HG02759 (cell line): ENCODE data around the gene BOD1L1.

Source experiments
- ATAC-seq: cut with Tn5 transposase; IDR thresholded peaks from one replicate; pipeline ENCODE4 v1.9.1; 2021; ENCODE audit warnings: mild to moderate bottlenecking, moderate library complexity; ENCODE audit not compliant: unreplicated experiment

Gene BOD1L1

DNA sequence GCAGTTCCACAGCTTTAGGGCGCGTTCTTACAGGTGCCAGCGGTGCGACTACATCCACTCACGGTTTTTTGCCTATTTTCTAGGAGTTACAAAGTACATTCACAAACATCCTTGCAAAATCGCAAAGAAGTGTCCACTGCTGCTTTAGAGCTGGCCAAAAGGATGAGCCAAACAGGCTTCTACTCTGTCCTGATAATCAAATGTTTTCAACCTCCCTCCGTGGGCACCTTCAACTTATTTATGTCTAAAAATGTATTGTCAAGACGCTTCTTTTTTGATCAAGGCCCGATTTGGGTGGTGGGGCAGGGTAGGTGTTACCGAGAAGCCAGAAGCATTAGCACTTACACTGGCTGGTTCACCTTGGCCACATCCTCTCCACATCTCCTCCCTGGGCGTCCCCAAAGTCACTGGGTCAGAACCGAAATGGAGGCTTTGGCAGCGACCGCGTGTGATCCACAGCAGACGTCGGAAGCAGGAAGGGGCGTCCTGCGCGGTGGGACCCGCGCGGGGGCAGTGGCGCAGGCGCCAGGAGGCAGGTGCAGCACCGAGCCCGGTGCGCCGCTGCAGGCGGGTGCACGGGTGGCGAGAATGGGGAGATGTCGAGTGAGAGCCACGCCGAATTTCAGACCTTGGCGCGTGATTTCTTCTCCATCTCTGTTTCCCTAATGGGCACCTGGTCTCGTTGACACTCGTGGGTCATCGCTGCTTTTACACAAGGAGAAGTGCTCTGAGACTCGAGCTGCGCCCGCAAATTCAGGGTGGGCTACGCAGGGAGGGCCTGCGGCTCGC lies 100.1 kb downstream of the BOD1L1 start:
- ATAC-seq, result peak; percentile 24

DNA sequence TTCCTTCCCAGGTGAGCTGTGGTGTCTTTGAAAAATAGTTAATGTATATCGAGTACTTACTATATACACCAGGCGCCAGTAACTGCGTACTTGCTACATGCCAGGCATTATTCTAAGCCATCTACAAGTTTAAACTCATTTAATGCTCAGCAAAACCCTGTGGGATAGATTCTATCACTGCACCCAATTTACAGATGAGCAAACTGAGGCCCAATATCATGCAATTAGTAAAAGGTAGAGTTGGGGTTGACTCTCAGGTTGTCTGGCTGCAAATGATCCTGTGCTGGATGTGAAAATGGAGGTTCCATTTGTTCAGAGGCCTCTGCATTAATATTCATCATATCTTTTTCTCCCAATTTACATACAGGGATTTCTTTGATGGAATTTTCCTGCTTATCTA lies 100.9 kb downstream of the BOD1L1 start:
- no peak for ATAC-seq

DNA sequence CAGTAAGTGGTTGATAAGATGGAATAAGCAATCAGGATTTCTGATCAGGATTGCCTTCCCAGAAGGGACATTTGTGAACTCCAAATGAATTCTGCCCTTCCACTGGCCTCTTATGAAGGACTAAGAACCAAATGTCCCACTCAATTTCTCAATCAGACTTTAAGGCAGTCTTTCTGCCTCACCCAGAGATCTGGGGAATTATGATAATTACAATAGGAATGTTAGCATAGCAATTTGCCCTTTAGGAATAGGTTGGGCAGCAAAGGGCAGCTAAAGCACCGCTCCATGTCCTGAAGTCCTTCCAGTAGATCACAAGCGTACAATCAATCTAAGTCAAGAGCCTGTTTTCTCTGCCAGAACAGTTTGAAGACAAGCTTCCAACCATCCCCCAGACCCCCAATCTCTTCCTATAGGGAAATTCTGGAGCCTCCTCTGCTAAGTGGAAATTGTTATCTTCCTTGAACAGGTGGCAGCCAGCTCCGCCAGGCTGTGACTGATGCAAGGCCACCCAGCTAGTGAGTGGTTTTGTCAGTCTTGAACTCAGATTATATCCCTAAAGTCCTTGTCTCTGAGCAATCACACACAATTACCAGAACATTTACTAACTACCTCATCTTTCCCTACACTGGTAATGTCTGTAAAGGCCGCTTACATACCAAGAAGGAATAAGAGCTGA lies 101.8 kb downstream of the BOD1L1 start:
- ATAC-seq, result no peak

DNA sequence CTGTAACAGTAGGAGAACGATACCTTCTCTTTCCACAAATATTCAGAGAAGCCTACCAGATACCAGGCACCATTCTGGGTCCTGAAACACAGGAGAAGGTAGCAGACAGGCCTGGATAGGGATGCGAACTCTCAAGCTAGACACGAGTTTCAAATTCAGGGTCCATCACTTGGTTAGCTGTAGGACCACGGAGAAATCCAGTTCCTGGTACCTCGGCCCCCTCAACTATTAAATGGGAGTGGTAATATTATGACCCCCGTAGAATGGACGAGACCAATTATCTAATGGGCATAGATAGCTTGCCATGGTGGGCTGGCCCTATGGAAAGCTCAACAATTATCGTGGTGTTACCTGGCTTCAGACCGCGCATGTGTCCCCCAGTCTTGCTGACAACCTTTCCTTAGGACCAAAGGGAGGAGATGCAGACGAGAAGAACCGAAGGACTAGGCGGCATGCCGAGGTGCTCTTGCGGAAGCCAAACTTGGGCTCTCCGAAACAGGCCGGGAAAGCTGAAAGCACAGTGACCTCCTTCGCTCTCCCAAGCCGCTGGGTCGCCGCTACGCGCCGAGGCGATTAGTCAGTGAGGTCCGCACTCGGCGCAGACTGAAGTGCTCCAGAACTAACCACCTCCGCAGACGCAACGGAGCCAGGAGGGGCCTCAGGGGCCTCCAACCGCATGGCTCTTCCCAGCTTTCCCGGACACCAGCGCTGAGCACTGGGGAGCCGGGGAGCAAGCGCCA lies 102.9 kb downstream of the BOD1L1 start:
- ATAC-seq, result no peak

DNA sequence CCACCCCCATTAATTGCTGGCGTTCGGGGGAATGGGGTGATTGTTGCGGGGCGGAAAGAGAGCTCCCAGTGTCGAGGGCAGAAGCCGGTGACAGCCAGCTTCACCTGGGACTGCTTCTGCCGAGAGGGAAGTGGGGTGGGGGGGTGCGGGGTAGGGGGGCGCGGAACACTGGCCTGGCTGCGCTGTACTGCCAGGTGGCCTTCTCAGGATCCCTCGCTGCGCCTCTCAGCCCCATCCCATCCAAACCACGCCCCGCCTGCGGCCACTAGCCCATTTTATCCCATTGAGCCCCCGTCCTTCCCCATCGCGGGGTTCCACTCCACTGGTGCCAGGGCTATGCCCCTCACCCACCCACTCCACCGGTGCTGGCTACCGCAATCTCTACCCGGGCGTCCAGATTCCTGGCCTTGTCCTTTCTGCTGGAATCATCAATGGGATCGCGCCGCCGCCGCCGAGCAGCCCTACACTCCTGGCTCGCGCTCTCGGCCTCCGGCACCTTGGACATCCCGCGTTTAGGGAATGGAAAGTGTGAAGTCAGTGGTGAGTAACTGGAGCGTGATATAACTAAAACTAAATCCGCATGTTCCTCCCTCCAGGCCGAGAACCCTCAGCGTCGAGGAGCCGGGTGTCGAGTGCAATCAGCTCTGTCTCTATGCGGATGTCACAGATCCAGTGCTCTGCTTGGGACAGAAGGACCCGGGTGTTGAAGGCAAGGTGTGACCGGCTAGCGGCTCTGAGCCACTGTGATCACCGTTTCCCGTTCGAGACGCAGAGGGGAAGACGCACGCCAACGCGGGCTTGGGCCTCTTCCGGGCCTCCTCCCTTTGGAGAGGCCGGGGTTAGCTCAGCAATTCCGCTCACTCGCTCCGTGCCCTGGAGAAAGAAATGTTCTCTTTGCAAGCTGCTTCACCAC lies 103.7 kb downstream of the BOD1L1 start:
- ATAC-seq, result no peak

DNA sequence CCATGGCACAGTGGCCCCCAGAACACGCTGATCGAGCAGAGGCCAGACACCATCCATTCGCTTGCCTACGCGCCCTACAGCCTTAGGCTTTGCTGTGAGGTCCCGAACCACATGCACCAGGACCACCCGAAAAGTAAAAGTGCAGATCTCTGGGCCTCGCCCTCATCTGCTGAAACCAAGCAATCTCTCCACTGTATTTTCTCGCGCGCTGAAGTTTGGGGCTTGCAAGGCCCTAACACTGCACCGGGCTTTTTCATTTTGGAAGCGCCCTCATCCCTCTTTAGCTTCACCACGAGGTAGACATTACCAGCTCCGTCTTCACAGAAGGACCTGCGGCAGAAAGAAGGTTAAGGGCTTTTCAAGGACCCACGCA lies 104.4 kb downstream of the BOD1L1 start:
- no peak for ATAC-seq

DNA sequence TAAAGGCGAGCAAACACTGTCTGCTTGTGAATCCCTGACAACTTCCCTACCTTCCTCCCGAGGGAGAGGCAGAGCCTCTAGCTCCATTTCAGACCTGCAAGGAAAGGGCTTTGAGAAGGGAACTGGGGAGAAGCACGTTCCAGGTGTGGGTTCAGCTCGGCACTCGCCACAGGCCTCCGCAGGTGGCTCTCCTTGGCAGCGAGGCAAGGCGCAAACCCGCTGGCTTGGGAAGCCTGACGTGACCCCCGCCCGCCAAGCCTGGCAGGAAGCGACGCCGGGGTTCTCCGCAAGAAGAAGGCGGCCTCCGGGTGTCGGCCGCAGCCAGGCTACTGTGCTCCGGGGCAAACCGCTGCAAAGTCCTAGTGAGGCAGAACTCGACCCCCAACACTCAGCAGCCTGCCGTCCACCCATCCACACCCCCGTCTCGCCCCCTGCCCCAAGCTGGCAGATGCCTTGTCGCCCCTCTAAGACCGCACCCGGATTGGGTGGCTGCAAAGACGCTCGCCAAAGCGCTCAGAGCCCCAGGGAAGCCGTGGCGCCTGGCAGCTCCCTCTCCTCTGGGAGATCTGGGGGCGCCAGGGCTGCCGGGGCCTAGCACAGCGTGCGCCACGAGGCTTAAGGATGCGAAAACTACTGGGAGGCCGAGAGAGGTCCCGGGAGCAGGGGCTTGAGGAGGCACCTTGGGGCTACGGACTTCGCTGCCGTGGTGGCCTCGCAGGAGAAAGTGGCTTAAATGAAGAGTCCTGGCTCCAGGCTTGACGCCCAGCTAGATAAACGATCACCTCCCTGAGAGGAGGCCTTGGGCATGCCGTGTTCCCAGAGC lies 105.0 kb downstream of the BOD1L1 start:
- ATAC-seq, result no peak

DNA sequence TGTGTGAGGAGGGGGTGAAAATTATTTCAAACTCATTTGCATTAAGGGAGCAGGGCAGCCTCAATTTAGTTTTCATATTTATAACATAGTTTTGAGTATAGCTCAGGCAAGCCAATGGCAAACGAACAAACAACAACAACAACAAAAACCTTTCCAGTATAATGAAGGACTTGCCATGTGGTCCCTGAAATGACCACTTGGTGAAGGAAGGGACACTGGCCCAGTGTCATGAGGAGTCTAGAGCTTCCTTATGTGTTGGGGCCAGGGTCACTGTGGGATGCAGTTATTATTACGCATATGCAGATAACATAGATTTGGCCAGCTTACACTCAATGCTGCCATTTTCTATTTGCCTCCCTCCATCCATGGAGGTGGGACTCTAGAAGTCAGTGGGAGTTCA lies 106.5 kb downstream of the BOD1L1 start:
- ATAC-seq, result no peak
